WTC11 (cell line): ENCODE data around the gene ABCA13.

ENCODE experiments used
- CREB1 ChIP-seq: sonication (generic); formaldehyde crosslinking; IDR thresholded peaks from 2 replicates; pipeline ENCODE4 v1.8.0; 2023; ENCODE audit warnings: mild to moderate bottlenecking, missing genetic modification reagents
- JAZF1 ChIP-seq: fragments of 250-450 bp; sonication (Bioruptor Pico); IDR thresholded peaks from 2 replicates; pipeline ENCODE4 v1.9.0; 2021; ENCODE audit warnings: moderate library complexity, mild to moderate bottlenecking, inconsistent platforms
- MYBL2 ChIP-seq: sonication (generic); formaldehyde crosslinking; IDR thresholded peaks from 2 replicates; pipeline ENCODE4 v1.8.1; 2023; ENCODE audit warnings: mild to moderate bottlenecking, moderate library complexity, missing genetic modification reagents
- SP1 ChIP-seq: sonication (generic); formaldehyde crosslinking; conservative IDR thresholded peaks from 2 replicates; pipeline ENCODE4 v1.8.1; 2022; ENCODE audit warnings: missing genetic modification reagents
- ZNF219 ChIP-seq: sonication (generic); formaldehyde crosslinking; IDR thresholded peaks from 2 replicates; pipeline ENCODE4 v1.8.0; 2023; ENCODE audit warnings: missing genetic modification reagents, mild to moderate bottlenecking, borderline replicate concordance
- ZNF232 ChIP-seq: sonication (generic); formaldehyde crosslinking; IDR thresholded peaks from 2 replicates; pipeline ENCODE4 v1.8.0; 2022; ENCODE audit warnings: mild to moderate bottlenecking, missing genetic modification reagents
- ZNF263 ChIP-seq: sonication (generic); formaldehyde crosslinking; IDR thresholded peaks from 2 replicates; pipeline ENCODE4 v1.8.1; 2022; ENCODE audit warnings: low read depth, mild to moderate bottlenecking, moderate library complexity, missing genetic modification reagents
- TF ChIP-seq, protein P1 (sequence below): sonication (generic); formaldehyde crosslinking; IDR thresholded peaks from 2 replicates; pipeline ENCODE4 v1.8.1; 2022; ENCODE audit warnings: low read depth, mild to moderate bottlenecking, moderate library complexity, missing genetic modification reagents, borderline replicate concordance
- TF ChIP-seq, protein P2 (sequence below): fragments of 200-600 bp; IDR thresholded peaks from 2 replicates; pipeline ENCODE4 v1.8.0; 2022; ENCODE audit warnings: antibody characterized with exemption
- TF ChIP-seq, protein P3 (sequence below): sonication (generic); formaldehyde crosslinking; IDR thresholded peaks from 2 replicates; pipeline ENCODE4 v1.8.1; 2022; ENCODE audit warnings: low read depth, missing genetic modification reagents, borderline replicate concordance

DNA sequence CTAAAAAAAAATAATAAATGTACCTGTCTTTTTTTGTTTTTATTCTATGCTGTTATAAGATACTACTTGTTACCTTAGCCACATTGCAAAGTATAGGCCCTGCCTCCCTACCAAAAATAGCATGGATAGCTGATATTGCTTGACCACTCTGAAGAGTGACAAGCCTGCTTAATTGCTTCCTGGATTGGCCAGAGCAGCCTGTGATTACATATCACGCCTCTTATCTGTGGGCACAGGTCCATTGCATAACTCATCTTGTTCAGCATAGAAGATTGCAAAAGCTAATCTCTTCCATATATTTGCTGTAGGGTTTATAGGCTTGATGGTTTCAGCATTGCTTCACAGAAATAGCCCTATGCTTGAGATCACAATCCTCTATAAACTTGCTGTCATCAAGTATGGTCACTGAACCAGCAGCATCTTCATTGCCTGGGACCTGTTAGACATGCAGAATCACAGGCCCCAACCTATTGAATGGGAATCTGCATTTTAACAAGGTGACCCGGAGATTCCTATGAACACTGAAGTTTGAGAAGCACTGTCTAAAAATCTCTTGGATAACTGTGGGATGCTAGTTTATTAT, 472.3 kb downstream of the ABCA13 start:
- TF ChIP-seq CREB1 (CRISPR knock-in tag) (no peak), ZNF263 (no peak), ZNF232 (CRISPR knock-in tag) (no peak), SP1 (CRISPR knock-in tag) (no peak), ZNF219 (CRISPR knock-in tag) (no peak), MYBL2 (no peak), JAZF1 (CRISPR knock-in tag) (no peak)
- TF ChIP-seq, protein P1, sequence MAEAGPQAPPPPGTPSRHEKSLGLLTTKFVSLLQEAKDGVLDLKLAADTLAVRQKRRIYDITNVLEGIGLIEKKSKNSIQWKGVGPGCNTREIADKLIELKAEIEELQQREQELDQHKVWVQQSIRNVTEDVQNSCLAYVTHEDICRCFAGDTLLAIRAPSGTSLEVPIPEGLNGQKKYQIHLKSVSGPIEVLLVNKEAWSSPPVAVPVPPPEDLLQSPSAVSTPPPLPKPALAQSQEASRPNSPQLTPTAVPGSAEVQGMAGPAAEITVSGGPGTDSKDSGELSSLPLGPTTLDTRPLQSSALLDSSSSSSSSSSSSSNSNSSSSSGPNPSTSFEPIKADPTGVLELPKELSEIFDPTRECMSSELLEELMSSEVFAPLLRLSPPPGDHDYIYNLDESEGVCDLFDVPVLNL = no peak
- TF ChIP-seq, protein P2, sequence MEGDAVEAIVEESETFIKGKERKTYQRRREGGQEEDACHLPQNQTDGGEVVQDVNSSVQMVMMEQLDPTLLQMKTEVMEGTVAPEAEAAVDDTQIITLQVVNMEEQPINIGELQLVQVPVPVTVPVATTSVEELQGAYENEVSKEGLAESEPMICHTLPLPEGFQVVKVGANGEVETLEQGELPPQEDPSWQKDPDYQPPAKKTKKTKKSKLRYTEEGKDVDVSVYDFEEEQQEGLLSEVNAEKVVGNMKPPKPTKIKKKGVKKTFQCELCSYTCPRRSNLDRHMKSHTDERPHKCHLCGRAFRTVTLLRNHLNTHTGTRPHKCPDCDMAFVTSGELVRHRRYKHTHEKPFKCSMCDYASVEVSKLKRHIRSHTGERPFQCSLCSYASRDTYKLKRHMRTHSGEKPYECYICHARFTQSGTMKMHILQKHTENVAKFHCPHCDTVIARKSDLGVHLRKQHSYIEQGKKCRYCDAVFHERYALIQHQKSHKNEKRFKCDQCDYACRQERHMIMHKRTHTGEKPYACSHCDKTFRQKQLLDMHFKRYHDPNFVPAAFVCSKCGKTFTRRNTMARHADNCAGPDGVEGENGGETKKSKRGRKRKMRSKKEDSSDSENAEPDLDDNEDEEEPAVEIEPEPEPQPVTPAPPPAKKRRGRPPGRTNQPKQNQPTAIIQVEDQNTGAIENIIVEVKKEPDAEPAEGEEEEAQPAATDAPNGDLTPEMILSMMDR = no peak
- TF ChIP-seq, protein P3, sequence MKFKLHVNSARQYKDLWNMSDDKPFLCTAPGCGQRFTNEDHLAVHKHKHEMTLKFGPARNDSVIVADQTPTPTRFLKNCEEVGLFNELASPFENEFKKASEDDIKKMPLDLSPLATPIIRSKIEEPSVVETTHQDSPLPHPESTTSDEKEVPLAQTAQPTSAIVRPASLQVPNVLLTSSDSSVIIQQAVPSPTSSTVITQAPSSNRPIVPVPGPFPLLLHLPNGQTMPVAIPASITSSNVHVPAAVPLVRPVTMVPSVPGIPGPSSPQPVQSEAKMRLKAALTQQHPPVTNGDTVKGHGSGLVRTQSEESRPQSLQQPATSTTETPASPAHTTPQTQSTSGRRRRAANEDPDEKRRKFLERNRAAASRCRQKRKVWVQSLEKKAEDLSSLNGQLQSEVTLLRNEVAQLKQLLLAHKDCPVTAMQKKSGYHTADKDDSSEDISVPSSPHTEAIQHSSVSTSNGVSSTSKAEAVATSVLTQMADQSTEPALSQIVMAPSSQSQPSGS (CRISPR knock-in tag) = no peak
